Naive thymus-derived CD4-positive, alpha-beta T cell (primary cell): Measurements from ENCODE around the gene CABLES2. TPM values are rescaled to one million over a fixed set of nuclear protein-coding genes. Genes with fewer than 3 reads are reported as not detected.

Experiments
- ATAC-seq: fragments of 150-1000 bp; cut with Tn5 transposase; 2 replicates; pipeline ENCODE4 v1.10.0; 2021; ENCODE audit warnings: mild to moderate bottlenecking, moderate library complexity
- CTCF ChIA-PET: fragments of 350-600 bp; sonication (Branson Sonifier 250); formaldehyde crosslinking; loops from one replicate; lab custom pipeline; 2021; ENCODE audit warnings: antibody characterized with exemption; lab: Charles Lee
- POLR2A ChIA-PET: fragments of 350-600 bp; sonication (Branson Sonifier 250); formaldehyde crosslinking; loops from one replicate; lab custom pipeline; 2021; ENCODE audit warnings: antibody characterized with exemption, inconsistent platforms; lab: Charles Lee
- DNase-seq, 9 donors: peaks; one replicate each; pipeline versions ENCODE4 v3.0.0 to v3.0.0-alpha.2; 2020 to 2022; ENCODE audit warnings: mixed read lengths in 1 of 9
- H3K27ac ChIP-seq: one replicate; pipeline ENCODE4 v1.7.0; 2013; ENCODE audit warnings: mild to moderate bottlenecking, low read depth, low read length, moderate library complexity
- H3K27me3 ChIP-seq, 2 donors: one replicate each; pipeline ENCODE4 v1.7.0; 2013; ENCODE audit warnings: low read length in 2 of 2, mild to moderate bottlenecking in 2 of 2, moderate library complexity in 2 of 2; ENCODE audit not compliant: control insufficient read depth in 2 of 2, insufficient read depth in 2 of 2
- H3K36me3 ChIP-seq, 3 experiments: 1 replicate in 2 of 3; 2 replicates in 1 of 3; pipeline ENCODE4 v1.7.0; 2013; ENCODE audit warnings: low read length in 3 of 3, mild to moderate bottlenecking in 3 of 3, moderate library complexity in 1 of 3; ENCODE audit not compliant: insufficient read depth in 3 of 3, control insufficient read depth in 2 of 3
- H3K4me1 ChIP-seq, 2 donors: one replicate each; pipeline ENCODE4 v1.7.0; 2013; ENCODE audit warnings: low read length in 2 of 2, mild to moderate bottlenecking in 2 of 2, moderate library complexity in 1 of 2; ENCODE audit not compliant: control insufficient read depth in 2 of 2, insufficient read depth in 2 of 2
- H3K4me3 ChIP-seq: 2 replicates; pipeline ENCODE4 v1.7.0; 2013; ENCODE audit warnings: mild to moderate bottlenecking, low read length
- H3K9me3 ChIP-seq, 3 experiments: 1 replicate in 2 of 3; 2 replicates in 1 of 3; pipeline ENCODE4 v1.7.0; 2013; ENCODE audit warnings: low read length in 3 of 3; ENCODE audit not compliant: control insufficient read depth in 2 of 3
- H3K27ac Mint-ChIP-seq, 9 donors: one replicate each; pipeline ENCODE4 v1.8.0; 2020 to 2022; ENCODE audit warnings: mixed read lengths in 9 of 9, mild to moderate bottlenecking in 8 of 9, moderate library complexity in 5 of 9, inconsistent platforms in 2 of 9
- H3K27me3 Mint-ChIP-seq, 5 donors: one replicate each; pipeline ENCODE4 v1.8.0; 2021 to 2022; ENCODE audit warnings: mixed read lengths in 5 of 5, mild to moderate bottlenecking in 1 of 5
- H3K36me3 Mint-ChIP-seq, 5 donors: one replicate each; pipeline ENCODE4 v1.8.0; 2020 to 2022; ENCODE audit warnings: mixed read lengths in 5 of 5, mild to moderate bottlenecking in 3 of 5, inconsistent platforms in 1 of 5
- H3K4me1 Mint-ChIP-seq, 7 donors: one replicate each; pipeline ENCODE4 v1.8.0; 2020 to 2022; ENCODE audit warnings: mixed read lengths in 7 of 7, mild to moderate bottlenecking in 3 of 7, inconsistent platforms in 1 of 7
- H3K4me3 Mint-ChIP-seq, 10 donors: one replicate each; pipeline ENCODE4 v1.8.0; 2020 to 2022; ENCODE audit warnings: mild to moderate bottlenecking in 10 of 10, mixed read lengths in 10 of 10, moderate library complexity in 6 of 10, inconsistent platforms in 2 of 10
- H3K9me3 Mint-ChIP-seq, 11 donors: one replicate each; pipeline ENCODE4 v1.8.0; 2020 to 2022; ENCODE audit warnings: mixed read lengths in 11 of 11, mild to moderate bottlenecking in 4 of 11, inconsistent platforms in 1 of 11, moderate library complexity in 1 of 11
- intact Hi-C, 2 donors: fragments of 100-400 bp; cut with micrococcal nuclease; formaldehyde crosslinking; loops; one replicate each; pipeline ENCODE4 v1.15.1; 2023
- polyA plus RNA-seq, 2 donors: library from polyadenylated mRNA; unstranded; fragments of 300-500 nt; fragmentation: Illumina TruSeq; gene quantifications; one replicate each; pipeline ENCODE4 v1.2.3, GENCODE V29; 2021
- total RNA-seq, 6 experiments: library from RNA in 5 of 6; stranded (reverse) in 5 of 6; gene quantifications; 1 replicate in 5 of 6; 2 replicates in 1 of 6; pipeline ENCODE4 v1.2.3 and lab custom pipeline; 2021 to 2026

CABLES2 gene
- total and polyA plus RNA-seq, 7 experiments from 2014 or later: 0.61 to 16.7 (median 5.6) TPM

GRCh38 chr20:62367633-62368391 is 39.3 kb downstream of the CABLES2 start:
- ChIA-PET POLR2A (interaction anchor here (1.0 kb wide), 1 partner anchor 64 kb away, joined by 3 read pairs; no protein-coding TSS in a partner anchor), CTCF (interaction anchor here (0.6 kb wide), 1 partner anchor 27 kb away, joined by 4 read pairs; no protein-coding TSS in a partner anchor)
- peak overlapping the region; percentile 41 for H3K4me3 ChIP-seq

DNA sequence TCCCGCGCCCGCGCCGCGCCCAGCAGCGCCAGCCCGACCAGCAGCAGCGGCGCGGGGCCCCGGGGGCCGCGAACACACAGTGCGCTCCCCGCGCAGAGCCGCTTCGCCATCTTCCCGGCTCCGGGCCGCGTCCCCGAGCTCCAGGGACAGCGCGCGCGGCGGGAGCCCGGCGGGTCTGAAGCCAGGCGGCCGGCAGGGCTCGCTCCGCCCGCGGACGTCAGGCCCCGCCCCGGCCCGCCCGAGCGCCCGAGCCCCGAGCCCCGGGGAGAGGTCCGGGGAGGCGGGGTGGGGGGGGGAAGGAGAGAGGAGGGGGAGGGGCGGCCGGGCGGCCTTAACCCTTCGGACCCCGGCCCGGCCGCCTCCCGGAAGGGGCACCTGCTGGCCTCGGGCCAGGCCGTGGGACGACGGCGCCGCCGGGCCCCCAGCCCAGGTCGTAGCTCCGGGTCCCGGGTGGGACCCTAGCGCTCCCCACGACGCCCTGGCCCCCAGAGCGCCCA is 39.9 kb downstream of the CABLES2 start, which contains the start of gene LAMA5:
Gene LAMA5 (minus strand): TSS at position 177 of the 497 bp plus-strand sequence. CDS start 67 bp downstream, at position 110.
- CTCF ChIA-PET: no interaction called here

More at GRCh38 chr20:62367633-62368391, 39.3 kb downstream of the CABLES2 start:
- Mint-ChIP-seq H3K4me1 (peaks cover 0 to 8% (median 2%) of the 10 kb centered on the region in 7 donors), H3K27ac (no peak overlapping the region), H3K4me3 (peak overlapping the region; percentile 36 to 87 (median 62)), H3K9me3 (no peaks in the 10 kb centered on the region), H3K36me3 (no peaks in the 10 kb centered on the region), H3K27me3 (peaks cover 13 to 34% (median 21%) of the 10 kb centered on the region in 5 donors)
- H3K9me3 ChIP-seq: no peaks in the 10 kb centered on the region
- intact Hi-C loops: loop anchor here in 1 of 2 donors (5.0 kb wide), 1 partner anchor 66 kb away; the partner anchor contains the start of gene ADRM1
- H3K27me3 ChIP-seq: peaks cover 0 to 20% of the 10 kb centered on the region in 2 donors
- H3K4me1 ChIP-seq: peaks cover 0 to 11% of the 10 kb centered on the region in 2 donors
- ATAC-seq (no peak), DNase-seq (peak in 3 of 9 donors; percentile 6 to 27 (median 11))
- no peaks in the 10 kb centered on the region for H3K36me3 ChIP-seq
- no peak overlapping the region for H3K27ac ChIP-seq

GRCh38 chr20:62366370-62367135 is 40.5 kb downstream of the CABLES2 start:
- ChIA-PET CTCF (no interaction called here), POLR2A (no interaction called here)
- no peak for DNase-seq
- Mint-ChIP-seq H3K9me3 (no peaks in the 10 kb centered on the region), H3K4me1 (peaks cover 0 to 8% (median 0%) of the 10 kb centered on the region in 7 donors), H3K36me3 (no peaks in the 10 kb centered on the region), H3K27me3 (peaks cover 13 to 34% (median 21%) of the 10 kb centered on the region in 5 donors), H3K4me3 (peak overlapping the region in 4 of 10 donors; percentile 12 to 47 (median 35)), H3K27ac (no peak overlapping the region)
- Histone ChIP-seq H3K27me3 (peaks cover 0 to 20% of the 10 kb centered on the region in 2 donors), H3K9me3 (no peaks in the 10 kb centered on the region), H3K4me1 (peaks cover 0 to 11% of the 10 kb centered on the region in 2 donors), H3K4me3 (no peak overlapping the region), H3K36me3 (no peaks in the 10 kb centered on the region), H3K27ac (no peak overlapping the region)
- intact Hi-C loops: loop anchor here in 1 of 2 donors (5.0 kb wide), 1 partner anchor 64 kb away; the partner anchor contains the start of gene ADRM1
- peak; percentile 4 for ATAC-seq

More for the DNA sequence above, 39.9 kb downstream of the CABLES2 start, which contains the start of gene LAMA5:
- intact Hi-C loops: loop anchor here in 1 of 2 donors (5.0 kb wide), 1 partner anchor 65 kb away; the partner anchor contains the start of gene ADRM1
- POLR2A ChIA-PET: interaction anchor here (1.0 kb wide), 1 partner anchor 64 kb away, joined by 3 read pairs; no protein-coding TSS in a partner anchor
- Histone ChIP-seq H3K27ac (no peak within 1 kb of the TSS), H3K4me3 (peak within 1 kb of the TSS; percentile 41), H3K9me3 (no peaks in the 10 kb centered on the region), H3K4me1 (peaks cover 0 to 11% of the 10 kb centered on the region in 2 donors), H3K27me3 (peaks cover 0 to 20% of the 10 kb centered on the region in 2 donors), H3K36me3 (no peaks in the 10 kb centered on the region)
- peaks cover 0 to 8% (median 0%) of the 10 kb centered on the region in 7 donors for H3K4me1 Mint-ChIP-seq
- peaks cover 13 to 34% (median 21%) of the 10 kb centered on the region in 5 donors for H3K27me3 Mint-ChIP-seq
- H3K9me3 Mint-ChIP-seq: no peaks in the 10 kb centered on the region
- H3K4me3 Mint-ChIP-seq: peak within 1 kb of the TSS; percentile 36 to 87 (median 62)
- DNase-seq (peak in 3 of 9 donors; percentile 16 to 52 (median 27)), ATAC-seq (peak; percentile 19)
- no peaks in the 10 kb centered on the region for H3K36me3 Mint-ChIP-seq
- no peak within 1 kb of the TSS for H3K27ac Mint-ChIP-seq

- no peak overlapping the region for H3K27ac Mint-ChIP-seq
- Histone ChIP-seq H3K27ac (no peak overlapping the region), H3K4me1 (peaks cover 0 to 11% of the 10 kb centered on the region in 2 donors), H3K27me3 (peaks cover 0 to 20% of the 10 kb centered on the region in 2 donors), H3K36me3 (no peaks in the 10 kb centered on the region), H3K4me3 (no peak overlapping the region), H3K9me3 (no peaks in the 10 kb centered on the region)
- peak overlapping the region in 5 of 10 donors; percentile 7 to 47 (median 29) for H3K4me3 Mint-ChIP-seq
- DNase-seq: no peak
- peaks cover 0 to 8% (median 0%) of the 10 kb centered on the region in 7 donors for H3K4me1 Mint-ChIP-seq
- H3K27me3 Mint-ChIP-seq: peaks cover 13 to 34% (median 21%) of the 10 kb centered on the region in 5 donors
- intact Hi-C loops: loop anchor here in 1 of 2 donors (5.0 kb wide), 1 partner anchor 64 kb away; the partner anchor contains the start of gene ADRM1
- no peaks in the 10 kb centered on the region for H3K9me3 Mint-ChIP-seq
- POLR2A ChIA-PET: no interaction called here
- CTCF ChIA-PET: no interaction called here
- ATAC-seq: no peak
- H3K36me3 Mint-ChIP-seq: no peaks in the 10 kb centered on the region
These were observed 41.2 kb downstream of the CABLES2 start for GRCh38 chr20:62365814-62366369.

GRCh38 chr20:62364911-62365736 is 42.0 kb downstream of the CABLES2 start:
- Mint-ChIP-seq H3K27ac (no peak overlapping the region), H3K36me3 (no peaks in the 10 kb centered on the region), H3K4me1 (peaks cover 0 to 8% (median 0%) of the 10 kb centered on the region in 7 donors), H3K27me3 (peaks cover 13 to 34% (median 21%) of the 10 kb centered on the region in 5 donors), H3K4me3 (peak overlapping the region in 5 of 10 donors; percentile 19 to 70 (median 41)), H3K9me3 (no peaks in the 10 kb centered on the region)
- H3K4me1 ChIP-seq: peaks cover 0 to 11% of the 10 kb centered on the region in 2 donors
- DNase-seq: no peak
- H3K27me3 ChIP-seq: peaks cover 0 to 20% of the 10 kb centered on the region in 2 donors
- no peaks in the 10 kb centered on the region for H3K9me3 ChIP-seq
- no peak for ATAC-seq
- intact Hi-C loops: loop anchor here in 1 of 2 donors (5.0 kb wide), 1 partner anchor 63 kb away; the partner anchor contains the start of gene ADRM1
- H3K4me3 ChIP-seq: no peak overlapping the region
- CTCF ChIA-PET: no interaction called here
- no peaks in the 10 kb centered on the region for H3K36me3 ChIP-seq
- POLR2A ChIA-PET: no interaction called here
- no peak overlapping the region for H3K27ac ChIP-seq
